Gastrocnemius medialis (tissue), 4 donors: ENCODE results near the gene SERTAD3.

Source experiments
- CTCF ChIP-seq, 5 experiments: fragments of 450-650 bp in 3 of 5; fragments of 200-600 bp in 2 of 5; sonication (generic) in 2 of 5; IDR thresholded peaks in 4 of 5; conservative IDR thresholded peaks in 1 of 5; 1 replicate in 4 of 5; 2 replicates in 1 of 5; pipeline ENCODE4 v1.5.1; 2016 to 2019; ENCODE audit warnings: antibody characterized with exemption in 5 of 5, mild to moderate bottlenecking in 3 of 5, moderate library complexity in 3 of 5
- POLR2A ChIP-seq, 2 donors: fragments of 450-650 bp; IDR thresholded peaks; one replicate each; pipeline ENCODE4 v1.6.1; 2017; ENCODE audit warnings: antibody characterized with exemption in 2 of 2, mild to moderate bottlenecking in 2 of 2, moderate library complexity in 2 of 2

GRCh38 chr19:40466219-40466984 lies 22.3 kb upstream of the SERTAD3 start:
- TF ChIP-seq CTCF (IDR thresholded peaks at IDR 0.05 in 4 of 5, conservative IDR thresholded peaks at IDR 0.05 in 1 of 5), result no peak
- no peak for TF ChIP-seq POLR2A (IDR thresholded peaks at IDR 0.05)
